Body of pancreas (tissue), 4 donors: ENCODE data around the gene UQCRHL.

Experiments
- CTCF ChIP-seq, 7 experiments: fragments of 450-650 bp in 4 of 7; fragments of 200-600 bp in 3 of 7; sonication (generic) in 3 of 7; IDR thresholded peaks; one replicate each; pipeline ENCODE4 v1.5.1; 2016 to 2019; ENCODE audit warnings: antibody characterized with exemption in 7 of 7
- POLR2A ChIP-seq, 3 donors: fragments of 450-650 bp; IDR thresholded peaks; one replicate each; pipeline ENCODE4 v1.6.1; 2016; ENCODE audit warnings: antibody characterized with exemption in 3 of 3, mild to moderate bottlenecking in 2 of 3

- TF ChIP-seq CTCF (IDR thresholded peaks at IDR 0.05) (no peak), POLR2A (IDR thresholded peaks at IDR 0.05) (peak in 1 of 3 donors; percentile 8)
Observed at GRCh38 chr1:15848143-15848928, 40.9 kb upstream of the UQCRHL start.
